Osteoblast (primary cell): ENCODE measurements around the gene CDK4. TPM values are rescaled to one million over a fixed set of nuclear protein-coding genes. Genes with fewer than 3 reads are reported as not detected.

Experiments
- DNase-seq: peaks from one replicate; pipeline ENCODE4 v3.0.0; 2011; ENCODE audit warnings: low spot score, mixed read lengths; ENCODE audit not compliant: insufficient read length; ENCODE audit errors: missing footprints
- H2AFZ ChIP-seq: 2 replicates; pipeline ENCODE4 v1.6.0; 2011; ENCODE audit warnings: mild to moderate bottlenecking, low read length
- H3K27ac ChIP-seq: 2 replicates; pipeline ENCODE4 v1.5.1; 2011; ENCODE audit warnings: mild to moderate bottlenecking, low read depth, low read length, moderate library complexity
- H3K27me3 ChIP-seq: 2 replicates; pipeline ENCODE4 v1.6.0; 2012; ENCODE audit warnings: mild to moderate bottlenecking, control low read depth, inconsistent platforms, low read length, moderate library complexity; ENCODE audit not compliant: insufficient read depth
- H3K36me3 ChIP-seq: 2 replicates; pipeline ENCODE4 v1.5.1; 2011; ENCODE audit warnings: mild to moderate bottlenecking, low read length, control low read depth, moderate library complexity; ENCODE audit not compliant: insufficient read depth
- H3K4me1 ChIP-seq: 2 replicates; pipeline ENCODE4 v1.5.1; 2011; ENCODE audit warnings: mild to moderate bottlenecking, low read length, control low read depth, moderate library complexity; ENCODE audit not compliant: insufficient read depth
- H3K4me2 ChIP-seq: 2 replicates; pipeline ENCODE4 v1.6.0; 2011; ENCODE audit warnings: mild to moderate bottlenecking, low read length; ENCODE audit not compliant: insufficient read depth
- H3K4me3 ChIP-seq: fragments of 200-600 bp; sonication (generic); 3 replicates; pipeline ENCODE4 v1.5.1; 2012; ENCODE audit warnings: mild to moderate bottlenecking, low read length, inconsistent platforms; ENCODE audit not compliant: insufficient read depth
- H3K79me2 ChIP-seq: 2 replicates; pipeline ENCODE4 v1.6.0; 2012; ENCODE audit warnings: mild to moderate bottlenecking, low read length, control low read depth, inconsistent platforms; ENCODE audit not compliant: insufficient read depth
- H3K9me3 ChIP-seq: 2 replicates; pipeline ENCODE4 v1.5.1; 2011; ENCODE audit warnings: low read depth, low read length, control low read depth
- H4K20me1 ChIP-seq: 2 replicates; pipeline ENCODE4 v1.6.0; 2012; ENCODE audit warnings: mild to moderate bottlenecking, low read length, control low read depth; ENCODE audit not compliant: insufficient read depth
- total RNA-seq: library from RNA; depleted of rRNA; stranded (reverse); fragments of >200 nt; gene quantifications from 2 replicates; pipeline ENCODE4 v1.2.3, GENCODE V29; 2012
- TF ChIP-seq, protein P1 (sequence below): IDR thresholded peaks from 2 replicates; pipeline ENCODE4 v1.5.1; 2011; ENCODE audit warnings: mild to moderate bottlenecking, low read depth, low read length, moderate library complexity; ENCODE audit errors: extremely low read depth

Gene CDK4
- total RNA-seq: 275 and 293 TPM in 2 replicates

DNA sequence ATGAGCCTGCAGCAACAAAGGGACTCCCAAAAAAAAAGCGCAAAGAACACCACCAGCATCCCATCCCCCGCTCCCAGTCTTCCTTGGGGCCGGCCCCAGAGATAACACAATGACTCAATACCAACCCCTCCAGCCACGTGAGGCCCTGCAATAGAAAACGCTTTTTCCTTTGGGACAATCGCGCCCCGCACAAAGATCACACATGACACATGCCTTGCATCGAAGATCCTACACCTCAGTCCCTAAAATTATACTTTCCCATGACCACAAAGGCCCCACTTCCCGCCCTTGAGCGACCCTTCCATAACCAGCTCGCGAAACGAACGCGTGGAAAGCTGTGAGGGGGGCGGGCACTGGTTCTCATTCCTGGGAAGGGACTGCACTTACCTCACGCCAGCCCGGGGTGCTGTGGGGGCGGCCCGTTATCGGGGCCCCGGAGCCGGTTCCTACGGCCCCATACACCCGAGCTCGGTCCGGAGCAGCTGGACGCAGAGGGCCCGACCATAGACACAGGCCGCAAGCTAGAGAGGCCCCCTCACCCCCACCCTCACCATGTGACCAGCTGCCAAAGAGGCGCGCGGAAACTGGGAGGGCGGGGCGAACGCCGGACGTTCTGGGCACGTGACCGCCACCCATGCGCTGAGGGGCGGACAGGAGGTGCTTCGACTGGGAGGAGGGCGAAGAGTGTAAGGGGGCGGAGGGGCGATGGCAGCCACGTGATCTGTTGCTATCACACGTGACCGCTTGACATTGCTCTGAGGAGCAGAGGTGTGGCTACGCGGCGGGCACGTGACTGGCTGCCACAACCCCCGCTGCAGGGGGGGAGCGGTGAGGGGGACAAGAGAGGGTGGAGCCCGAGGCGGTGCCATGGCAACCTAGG lies at the start of gene CDK4:
Gene CDK4, minus strand, starts transcription at position 523 of the 880 bp plus-strand sequence. CDS start 593 bp downstream, outside the sequence.
- Histone ChIP-seq H3K4me1 (peaks cover 16% of the 10 kb centered on the region), H3K79me2 (peaks cover 34% of the 10 kb centered on the region), H3K36me3 (peaks cover 35% of the 10 kb centered on the region), H3K9me3 (no peaks in the 10 kb centered on the region), H3K27me3 (peaks cover 38% of the 10 kb centered on the region), H3K27ac (peak within 1 kb of the TSS; percentile 96), H3K4me2 (peak within 1 kb of the TSS; percentile 85), H4K20me1 (no peaks in the 10 kb centered on the region), H2AFZ (peak within 1 kb of the TSS; percentile 84), H3K4me3 (peak within 1 kb of the TSS; percentile 85)
- peak; percentile 100 for DNase-seq
- TF ChIP-seq, protein P1, sequence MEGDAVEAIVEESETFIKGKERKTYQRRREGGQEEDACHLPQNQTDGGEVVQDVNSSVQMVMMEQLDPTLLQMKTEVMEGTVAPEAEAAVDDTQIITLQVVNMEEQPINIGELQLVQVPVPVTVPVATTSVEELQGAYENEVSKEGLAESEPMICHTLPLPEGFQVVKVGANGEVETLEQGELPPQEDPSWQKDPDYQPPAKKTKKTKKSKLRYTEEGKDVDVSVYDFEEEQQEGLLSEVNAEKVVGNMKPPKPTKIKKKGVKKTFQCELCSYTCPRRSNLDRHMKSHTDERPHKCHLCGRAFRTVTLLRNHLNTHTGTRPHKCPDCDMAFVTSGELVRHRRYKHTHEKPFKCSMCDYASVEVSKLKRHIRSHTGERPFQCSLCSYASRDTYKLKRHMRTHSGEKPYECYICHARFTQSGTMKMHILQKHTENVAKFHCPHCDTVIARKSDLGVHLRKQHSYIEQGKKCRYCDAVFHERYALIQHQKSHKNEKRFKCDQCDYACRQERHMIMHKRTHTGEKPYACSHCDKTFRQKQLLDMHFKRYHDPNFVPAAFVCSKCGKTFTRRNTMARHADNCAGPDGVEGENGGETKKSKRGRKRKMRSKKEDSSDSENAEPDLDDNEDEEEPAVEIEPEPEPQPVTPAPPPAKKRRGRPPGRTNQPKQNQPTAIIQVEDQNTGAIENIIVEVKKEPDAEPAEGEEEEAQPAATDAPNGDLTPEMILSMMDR: no peak

GRCh38 chr12:57800965-57801364 lies 48.9 kb upstream of the CDK4 start:
- no peaks in the 10 kb centered on the region for H4K20me1 ChIP-seq
- peaks cover 4% of the 10 kb centered on the region for H3K79me2 ChIP-seq
- no peak for DNase-seq
- H3K4me3 ChIP-seq: no peak overlapping the region
- no peak overlapping the region for H3K4me2 ChIP-seq
- H3K9me3 ChIP-seq: no peaks in the 10 kb centered on the region
- H3K4me1 ChIP-seq: no peaks in the 10 kb centered on the region
- H3K27ac ChIP-seq: no peak overlapping the region
- H3K36me3 ChIP-seq: peaks cover 50% of the 10 kb centered on the region
- TF ChIP-seq, protein P1: no peak
- no peak overlapping the region for H2AFZ ChIP-seq
- H3K27me3 ChIP-seq: no peaks in the 10 kb centered on the region

DNA sequence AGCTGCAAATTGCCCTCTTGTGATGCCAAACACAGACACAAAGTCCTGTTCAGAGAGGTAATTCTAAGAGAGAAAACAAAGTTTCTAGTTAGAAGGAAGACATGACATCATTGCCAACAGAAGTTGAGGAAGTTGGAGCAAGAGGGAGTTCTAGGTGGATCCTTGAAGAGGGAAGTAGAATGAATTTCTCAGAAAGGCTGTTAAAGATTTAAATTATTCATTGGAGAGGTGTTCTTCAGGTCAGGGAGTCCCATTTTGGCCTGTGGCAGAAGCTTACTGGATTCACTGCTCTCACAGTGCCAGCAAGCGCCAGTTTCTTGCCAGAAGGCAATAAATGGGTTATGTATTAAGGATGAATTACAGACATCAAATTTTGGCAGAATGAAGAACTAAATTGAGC lies 45.8 kb upstream of the CDK4 start:
- H3K4me2 ChIP-seq: no peak overlapping the region
- H3K79me2 ChIP-seq: peaks cover 12% of the 10 kb centered on the region
- H3K4me3 ChIP-seq: no peak overlapping the region
- DNase-seq: no peak
- no peaks in the 10 kb centered on the region for H4K20me1 ChIP-seq
- TF ChIP-seq, protein P1: no peak
- no peak overlapping the region for H3K27ac ChIP-seq
- H2AFZ ChIP-seq: no peak overlapping the region
- peaks cover 13% of the 10 kb centered on the region for H3K4me1 ChIP-seq
- H3K27me3 ChIP-seq: no peaks in the 10 kb centered on the region
- H3K9me3 ChIP-seq: no peaks in the 10 kb centered on the region
- peaks cover 60% of the 10 kb centered on the region for H3K36me3 ChIP-seq

DNA sequence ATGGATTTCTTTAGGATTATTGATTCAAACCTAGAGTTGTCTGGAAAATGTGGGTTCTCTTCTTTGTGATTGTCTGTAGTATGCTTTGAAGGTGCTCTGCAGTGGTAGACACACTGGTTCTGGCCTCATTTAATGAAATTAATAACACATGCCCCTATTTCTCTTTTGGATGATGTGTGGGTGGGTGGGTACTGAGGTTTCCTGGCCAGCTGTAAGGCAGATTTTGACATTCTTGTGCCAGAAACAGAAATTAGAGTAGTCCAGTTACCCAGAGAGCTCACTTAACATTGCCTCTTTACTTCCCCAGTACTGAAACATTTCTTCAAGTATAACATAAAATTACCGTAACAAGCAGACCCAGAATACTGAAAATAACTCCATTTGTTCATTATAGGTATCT lies 44.9 kb upstream of the CDK4 start:
- Histone ChIP-seq H3K9me3 (no peaks in the 10 kb centered on the region), H2AFZ (no peak overlapping the region), H3K27me3 (no peaks in the 10 kb centered on the region), H3K4me1 (peaks cover 13% of the 10 kb centered on the region), H3K36me3 (peaks cover 61% of the 10 kb centered on the region), H3K27ac (no peak overlapping the region), H3K4me2 (no peak overlapping the region), H3K4me3 (no peak overlapping the region), H4K20me1 (no peaks in the 10 kb centered on the region), H3K79me2 (peaks cover 12% of the 10 kb centered on the region)
- TF ChIP-seq, protein P1: no peak
- DNase-seq: no peak
